Prostate gland (tissue), 2 donors: ENCODE measurements around the gene PDGFRB. TPM values are rescaled to one million over a fixed set of nuclear protein-coding genes. Genes with fewer than 3 reads are reported as not detected.

ENCODE experiments used
- DNase-seq: peaks from one replicate; pipeline ENCODE4 v3.0.0-alpha.2; 2019; ENCODE audit warnings: low spot score
- H3K27ac ChIP-seq, 2 donors: fragments of 200-600 bp; sonication (generic); 2 replicates each; pipeline ENCODE4 v1.5.1; 2017 to 2019
- H3K27me3 ChIP-seq: fragments of 200-600 bp; sonication (generic); replicated peaks from 2 replicates; pipeline ENCODE4 v1.5.1; 2019; ENCODE audit not compliant: insufficient read depth
- H3K36me3 ChIP-seq, 2 donors: fragments of 200-600 bp; sonication (generic); 1 replicate in 1 of 2; 2 replicates in 1 of 2; pipeline versions ENCODE4 v1.5.1 to v1.8.1; 2017 to 2019
- H3K4me1 ChIP-seq: fragments of 200-600 bp; sonication (generic); replicated peaks from 2 replicates; pipeline ENCODE4 v1.5.1; 2019
- H3K4me3 ChIP-seq, 2 donors: fragments of 200-600 bp; sonication (generic); 2 replicates each; pipeline ENCODE4 v1.5.1; 2017 to 2019
- H3K9me3 ChIP-seq: fragments of 200-600 bp; sonication (generic); 2 replicates; pipeline ENCODE4 v1.5.1; 2017
- POLR2A ChIP-seq: fragments of 450-650 bp; IDR thresholded peaks from one replicate; pipeline ENCODE4 v1.6.1; 2016; ENCODE audit warnings: antibody characterized with exemption, mild to moderate bottlenecking
- POLR2AphosphoS5 ChIP-seq: sonication (generic); formaldehyde crosslinking; IDR thresholded peaks from one replicate; pipeline ENCODE4 v1.6.1; 2017; ENCODE audit warnings: antibody characterized with exemption
- WGBS: methylation state at CpG from one replicate; pipeline ENCODE4 v1.1.5; 2018; 5-methylcytosine and 5-hydroxymethylcytosine counted together
- intact Hi-C: fragments of 100-400 bp; cut with DNase I; formaldehyde crosslinking; loops from one replicate; pipeline ENCODE4 v1.14.2; 2022
- total RNA-seq, 2 donors: library from RNA; depleted of rRNA; stranded (reverse); fragments of >200 nt; gene quantifications; one replicate each; pipeline ENCODE4 v1.1.0, GENCODE V29; 2016
- TF ChIP-seq, protein P1 (sequence below), 4 experiments: fragments of 200-600 bp in 2 of 4; fragments of 450-650 bp in 2 of 4; sonication (generic) in 2 of 4; IDR thresholded peaks; 1 replicate in 3 of 4; 2 replicates in 1 of 4; pipeline ENCODE4 v1.5.1; 2016 to 2019; ENCODE audit warnings: antibody characterized with exemption in 4 of 4, mild to moderate bottlenecking in 2 of 4, moderate library complexity in 2 of 4

Gene PDGFRB
- total RNA-seq, 2 donors from 2014 or later = 14.5 to 161 TPM

DNA sequence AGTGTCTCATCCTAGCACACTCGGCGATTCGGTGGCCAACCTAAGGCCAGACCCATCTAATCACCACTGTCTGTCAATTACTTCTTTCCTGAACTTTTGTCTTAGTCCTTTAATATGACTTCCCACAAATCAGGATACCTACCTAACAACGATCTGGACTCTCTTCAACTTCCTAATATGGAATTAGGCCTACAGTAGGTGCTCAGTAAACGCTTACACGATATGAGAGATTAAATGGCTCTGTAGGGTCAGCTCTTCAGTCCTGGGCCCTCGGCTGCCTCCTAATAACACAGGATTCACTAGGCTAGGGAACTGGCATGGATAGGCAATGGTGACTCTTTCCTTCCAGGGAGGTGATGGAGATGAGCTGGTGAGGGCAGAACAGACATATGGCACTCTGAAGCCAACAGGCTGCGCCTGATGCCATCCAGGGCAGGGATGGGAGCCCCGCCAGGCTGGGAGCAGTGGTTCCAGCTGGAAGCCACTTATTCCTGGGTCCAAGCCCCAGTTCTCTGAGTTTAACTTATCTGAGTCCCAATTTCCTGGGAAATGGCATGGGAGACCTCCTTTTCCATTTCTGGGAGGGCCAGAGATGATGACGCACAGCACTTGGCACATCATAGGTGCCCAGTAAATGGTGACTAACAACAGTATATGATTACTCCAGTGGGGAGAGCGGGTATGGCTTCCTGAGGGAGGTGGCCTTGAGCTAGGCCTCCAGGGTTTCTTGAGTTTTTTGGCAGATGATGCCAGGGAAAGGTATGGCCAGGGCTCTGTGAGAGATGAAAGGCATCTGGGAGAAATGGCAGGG, 7.3 kb downstream of the PDGFRB start:
- no peaks in the 10 kb centered on the region for H3K4me1 ChIP-seq
- no peaks in the 10 kb centered on the region for H3K27me3 ChIP-seq
- intact Hi-C loops = no loop called here
- no peak for DNase-seq
- 81% methylated on average over 11 of the region's 11 CpGs for WGBS
- no peaks in the 10 kb centered on the region for H3K9me3 ChIP-seq
- TF ChIP-seq, protein P1, sequence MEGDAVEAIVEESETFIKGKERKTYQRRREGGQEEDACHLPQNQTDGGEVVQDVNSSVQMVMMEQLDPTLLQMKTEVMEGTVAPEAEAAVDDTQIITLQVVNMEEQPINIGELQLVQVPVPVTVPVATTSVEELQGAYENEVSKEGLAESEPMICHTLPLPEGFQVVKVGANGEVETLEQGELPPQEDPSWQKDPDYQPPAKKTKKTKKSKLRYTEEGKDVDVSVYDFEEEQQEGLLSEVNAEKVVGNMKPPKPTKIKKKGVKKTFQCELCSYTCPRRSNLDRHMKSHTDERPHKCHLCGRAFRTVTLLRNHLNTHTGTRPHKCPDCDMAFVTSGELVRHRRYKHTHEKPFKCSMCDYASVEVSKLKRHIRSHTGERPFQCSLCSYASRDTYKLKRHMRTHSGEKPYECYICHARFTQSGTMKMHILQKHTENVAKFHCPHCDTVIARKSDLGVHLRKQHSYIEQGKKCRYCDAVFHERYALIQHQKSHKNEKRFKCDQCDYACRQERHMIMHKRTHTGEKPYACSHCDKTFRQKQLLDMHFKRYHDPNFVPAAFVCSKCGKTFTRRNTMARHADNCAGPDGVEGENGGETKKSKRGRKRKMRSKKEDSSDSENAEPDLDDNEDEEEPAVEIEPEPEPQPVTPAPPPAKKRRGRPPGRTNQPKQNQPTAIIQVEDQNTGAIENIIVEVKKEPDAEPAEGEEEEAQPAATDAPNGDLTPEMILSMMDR (IDR thresholded peaks at IDR 0.05) = no peak
- TF ChIP-seq POLR2AphosphoS5 (no peak), POLR2A (no peak)
- no peaks in the 10 kb centered on the region for H3K36me3 ChIP-seq
- peak overlapping the region; percentile 1 to 35 for H3K27ac ChIP-seq
- H3K4me3 ChIP-seq = no peak overlapping the region

DNA sequence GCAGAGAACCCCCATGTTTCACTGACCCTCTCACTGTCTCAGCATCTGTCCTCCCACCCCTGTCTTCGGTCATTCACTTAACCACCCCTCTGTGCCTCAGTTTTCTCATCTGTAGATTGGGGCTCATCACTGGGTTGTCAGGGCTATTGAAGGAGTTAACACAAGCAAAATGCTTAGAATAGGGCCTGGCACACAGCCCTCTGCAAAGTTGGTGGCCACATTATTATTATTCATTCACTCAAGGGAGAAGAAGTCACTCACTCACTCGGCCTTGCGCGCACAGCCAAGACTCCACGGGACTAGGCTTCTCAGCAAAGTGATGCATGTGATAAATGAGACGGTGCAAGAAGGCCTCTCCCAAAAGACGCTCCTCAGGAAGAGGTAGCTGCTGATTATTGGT, 8.0 kb downstream of the PDGFRB start:
- no peaks in the 10 kb centered on the region for H3K4me1 ChIP-seq
- no peak overlapping the region for H3K4me3 ChIP-seq
- H3K36me3 ChIP-seq = no peaks in the 10 kb centered on the region
- TF ChIP-seq POLR2A = no peak
- TF ChIP-seq POLR2AphosphoS5 = no peak
- TF ChIP-seq, protein P1 (IDR thresholded peaks at IDR 0.05) = no peak
- 73% methylated on average over 7 of the region's 7 CpGs for WGBS
- peak overlapping the region; percentile 1 to 35 for H3K27ac ChIP-seq
- intact Hi-C loops = no loop called here
- DNase-seq = no peak
- H3K9me3 ChIP-seq = no peaks in the 10 kb centered on the region
- H3K27me3 ChIP-seq = no peaks in the 10 kb centered on the region

DNA sequence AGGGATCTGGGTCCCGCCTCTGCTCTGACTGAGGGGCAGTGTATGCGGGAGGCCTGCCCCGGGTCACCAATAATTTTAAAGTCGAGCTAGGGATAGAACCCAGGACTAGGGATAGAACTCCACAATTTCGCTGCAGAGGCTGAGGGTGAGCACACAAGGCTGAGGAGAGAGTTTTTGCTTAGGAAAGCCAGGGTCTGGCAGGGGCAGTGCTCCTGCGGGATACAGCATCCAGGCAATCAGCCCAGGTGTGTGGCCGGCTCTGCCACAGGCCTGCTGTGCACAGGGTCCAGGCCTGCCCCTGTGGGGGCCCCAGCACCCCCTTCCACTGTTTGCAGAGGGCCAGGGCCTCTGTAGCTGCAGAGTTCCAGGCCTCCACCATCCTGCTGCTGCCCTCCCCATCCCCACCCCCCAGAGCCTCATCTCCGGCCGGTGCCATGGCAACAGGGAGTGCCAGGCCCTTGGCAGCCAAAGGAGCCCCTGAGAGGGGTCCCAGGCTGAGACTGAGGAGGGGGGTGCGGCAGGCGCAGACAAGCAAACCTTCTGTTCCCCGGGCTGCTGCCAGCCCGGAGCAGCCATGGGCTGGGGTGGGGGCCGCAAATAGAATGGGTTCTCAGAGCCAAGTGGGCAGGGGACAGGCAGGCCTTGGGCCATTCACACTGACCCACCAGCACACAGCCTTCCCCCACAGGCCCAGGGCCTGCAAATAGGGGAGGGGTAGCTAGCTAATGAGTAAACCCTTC, 8.6 kb downstream of the PDGFRB start:
- Histone ChIP-seq H3K9me3 (no peaks in the 10 kb centered on the region), H3K27ac (peak overlapping the region; percentile 0 to 35), H3K36me3 (no peaks in the 10 kb centered on the region), H3K27me3 (no peaks in the 10 kb centered on the region), H3K4me1 (no peaks in the 10 kb centered on the region), H3K4me3 (no peak overlapping the region)
- 56% methylated on average over 14 of the region's 14 CpGs for WGBS
- TF ChIP-seq, protein P1 (IDR thresholded peaks at IDR 0.05) = no peak
- TF ChIP-seq POLR2AphosphoS5 (no peak), POLR2A (no peak)
- DNase-seq = no peak
- intact Hi-C loops = no loop called here

DNA sequence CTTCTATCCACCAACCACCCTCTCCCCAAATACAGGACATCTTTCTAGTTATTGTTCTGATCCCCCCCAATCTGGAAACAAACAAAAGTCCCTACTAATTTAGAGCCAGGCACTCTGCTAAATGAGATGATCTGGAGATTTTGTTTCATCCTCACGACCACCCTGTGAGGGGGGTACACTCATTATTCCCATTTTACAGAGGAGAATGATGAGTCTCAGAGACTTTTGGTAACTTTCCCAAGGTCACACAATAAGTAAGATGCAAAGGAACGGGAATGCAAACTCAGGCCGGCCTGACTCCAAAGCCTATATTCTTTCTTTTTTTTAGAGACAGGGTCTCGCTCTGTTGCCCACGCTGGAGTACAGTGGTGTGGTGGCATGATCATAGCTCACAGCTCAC, 9.4 kb downstream of the PDGFRB start:
- TF ChIP-seq, protein P1 (IDR thresholded peaks at IDR 0.05) = no peak
- TF ChIP-seq POLR2A = no peak
- TF ChIP-seq POLR2AphosphoS5 = no peak
- Histone ChIP-seq H3K27ac (peak overlapping the region in 1 of 2 donors; percentile 35), H3K9me3 (no peaks in the 10 kb centered on the region), H3K36me3 (no peaks in the 10 kb centered on the region), H3K4me1 (no peaks in the 10 kb centered on the region), H3K27me3 (no peaks in the 10 kb centered on the region), H3K4me3 (no peak overlapping the region)
- intact Hi-C loops = no loop called here
- WGBS = 89% methylated on average over 5 of the region's 5 CpGs
- DNase-seq = no peak
